Measurements from ENCODE around the gene KIAA0319L. TPM values are rescaled to one million over a fixed set of nuclear protein-coding genes. Genes with fewer than 3 reads are reported as not detected.

Gene KIAA0319L
- total RNA-seq, 2 donors from 2014 or later: 109 to 124 TPM

- DNase-seq (ENCODE audit: low spot score): no peak
- WGBS: 96% methylated on average over 5 of the region's 5 CpGs
- no peak for TF ChIP-seq CTCF (IDR thresholded peaks at IDR 0.05)
- no peak for TF ChIP-seq POLR2AphosphoS5 (IDR thresholded peaks at IDR 0.05)
- no peak for TF ChIP-seq POLR2A (IDR thresholded peaks at IDR 0.05)
- intact Hi-C loops (cut with DNase I): no loop called here
- H3K27ac ChIP-seq: no peak overlapping the region
- H3K4me1 ChIP-seq (replicated peaks): no peaks in the 10 kb centered on the region
- no peak overlapping the region for H3K4me3 ChIP-seq
- H3K36me3 ChIP-seq: peaks cover 0 to 10% of the 10 kb centered on the region in 2 donors
- no peaks in the 10 kb centered on the region for H3K9me3 ChIP-seq
- no peaks in the 10 kb centered on the region for H3K27me3 ChIP-seq (replicated peaks; ENCODE audit: insufficient read depth)
These were observed 95.1 kb downstream of the KIAA0319L start for GRCh38 chr1:35461966-35462651.

GRCh38 chr1:35460796-35461195 is 96.4 kb downstream of the KIAA0319L start:
- Histone ChIP-seq H3K9me3 (no peaks in the 10 kb centered on the region), H3K27ac (no peak overlapping the region), H3K27me3 (replicated peaks; ENCODE audit: insufficient read depth) (no peaks in the 10 kb centered on the region), H3K36me3 (peaks cover 0 to 10% of the 10 kb centered on the region in 2 donors), H3K4me1 (replicated peaks) (no peaks in the 10 kb centered on the region), H3K4me3 (no peak overlapping the region)
- TF ChIP-seq CTCF (IDR thresholded peaks at IDR 0.05) (no peak), POLR2AphosphoS5 (IDR thresholded peaks at IDR 0.05) (no peak), POLR2A (IDR thresholded peaks at IDR 0.05) (no peak)
- WGBS: 93% methylated on average over 2 of the region's 2 CpGs
- DNase-seq (ENCODE audit: low spot score): no peak
- intact Hi-C loops (cut with DNase I): no loop called here

- no peaks in the 10 kb centered on the region for H3K36me3 ChIP-seq
- intact Hi-C loops (cut with DNase I): loop anchor here (5.0 kb wide), 1 partner anchor 263 kb away; the partner anchor contains the start of gene C1orf216
- WGBS: 38% methylated on average over 1 of the region's 1 CpG
These were observed 102.6 kb downstream of the KIAA0319L start for GRCh38 chr1:35454616-35455015.

GRCh38 chr1:35454176-35454575 is 103.0 kb downstream of the KIAA0319L start:
- TF ChIP-seq POLR2A (IDR thresholded peaks at IDR 0.05): no peak
- TF ChIP-seq CTCF (IDR thresholded peaks at IDR 0.05): no peak
- TF ChIP-seq POLR2AphosphoS5 (IDR thresholded peaks at IDR 0.05): no peak
- Histone ChIP-seq H3K9me3 (no peaks in the 10 kb centered on the region), H3K27ac (peak overlapping the region in 1 of 2 donors; percentile 23), H3K36me3 (no peaks in the 10 kb centered on the region), H3K4me3 (no peak overlapping the region), H3K4me1 (replicated peaks) (peaks cover 6% of the 10 kb centered on the region), H3K27me3 (replicated peaks; ENCODE audit: insufficient read depth) (no peaks in the 10 kb centered on the region)
- 91% methylated on average over 4 of the region's 4 CpGs for WGBS
- DNase-seq (ENCODE audit: low spot score): no peak
- intact Hi-C loops (cut with DNase I): loop anchor here (5.0 kb wide), 1 partner anchor 263 kb away; the partner anchor contains the start of gene C1orf216

More at GRCh38 chr1:35454616-35455015, 102.6 kb downstream of the KIAA0319L start:
- H3K27me3 ChIP-seq (replicated peaks; ENCODE audit: insufficient read depth): no peaks in the 10 kb centered on the region
- no peak for DNase-seq (ENCODE audit: low spot score)
- TF ChIP-seq POLR2AphosphoS5 (IDR thresholded peaks at IDR 0.05) (no peak), CTCF (IDR thresholded peaks at IDR 0.05) (no peak)
- peak overlapping the region in 1 of 2 donors; percentile 23 for H3K27ac ChIP-seq
- no peak overlapping the region for H3K4me3 ChIP-seq
- peaks cover 6% of the 10 kb centered on the region for H3K4me1 ChIP-seq (replicated peaks)
- H3K9me3 ChIP-seq: no peaks in the 10 kb centered on the region

- Histone ChIP-seq H3K4me1 (replicated peaks) (peaks cover 6% of the 10 kb centered on the region), H3K27me3 (replicated peaks; ENCODE audit: insufficient read depth) (no peaks in the 10 kb centered on the region), H3K4me3 (no peak overlapping the region), H3K36me3 (no peaks in the 10 kb centered on the region), H3K27ac (no peak overlapping the region), H3K9me3 (no peaks in the 10 kb centered on the region)
- no peak for DNase-seq (ENCODE audit: low spot score)
- intact Hi-C loops (cut with DNase I): loop anchor here (5.0 kb wide), 1 partner anchor 264 kb away; the partner anchor contains the start of gene C1orf216
- WGBS: 79% methylated on average over 2 of the region's 2 CpGs
- TF ChIP-seq POLR2AphosphoS5 (IDR thresholded peaks at IDR 0.05): no peak
- TF ChIP-seq POLR2A (IDR thresholded peaks at IDR 0.05): no peak
These were observed 104.2 kb downstream of the KIAA0319L start for GRCh38 chr1:35453031-35453430.

All from prostate gland (tissue), 2 donors.